UCSD-AML1 (cell line): ENCODE measurements around the gene QSOX2.

Experiments
- DNase-seq: peaks from one replicate; lab custom pipeline; 2025; ENCODE audit not compliant: unreplicated experiment; lab: John Stamatoyannopoulos, UW

Gene QSOX2

DNA sequence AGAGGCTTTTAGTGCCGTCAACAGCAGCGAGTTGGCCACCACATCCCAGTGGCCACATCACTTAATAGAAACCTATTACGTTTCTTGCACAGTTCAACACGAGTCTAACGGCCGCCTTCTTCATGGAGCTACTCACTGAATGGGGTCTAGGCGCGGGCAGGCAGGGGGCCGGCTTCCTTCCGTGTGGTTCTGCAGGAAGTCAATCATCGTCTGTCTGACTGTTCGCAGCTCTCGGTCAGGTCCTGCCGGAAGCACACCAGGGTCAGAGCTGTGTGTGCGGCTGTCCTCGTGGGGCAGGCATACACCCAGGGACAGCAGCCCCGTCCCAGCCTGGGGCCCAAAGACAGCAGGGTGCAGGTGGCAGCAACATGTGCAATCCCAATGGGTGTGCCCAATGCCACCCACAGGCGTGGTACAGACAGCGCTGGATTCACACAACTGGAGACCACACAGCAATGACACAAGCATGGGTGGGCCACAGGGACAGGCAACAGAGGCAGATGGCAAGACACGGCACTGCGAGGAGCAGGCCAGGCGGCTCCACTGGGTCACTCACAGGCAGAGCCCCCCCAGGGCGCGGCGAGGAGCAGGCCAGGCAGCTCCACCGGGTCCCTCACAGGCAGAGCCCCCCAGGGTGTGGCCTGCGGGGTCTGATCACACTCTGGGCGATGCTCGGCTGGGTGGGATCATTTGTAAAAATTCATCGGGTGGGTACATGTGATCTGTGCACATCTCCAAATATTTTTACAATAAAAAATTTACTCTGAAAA lies 21.6 kb downstream of the QSOX2 start:
- DNase-seq, result no peak

- DNase-seq, result no peak
These were observed 22.7 kb downstream of the QSOX2 start for GRCh38 chr9:136222906-136223285.

DNA sequence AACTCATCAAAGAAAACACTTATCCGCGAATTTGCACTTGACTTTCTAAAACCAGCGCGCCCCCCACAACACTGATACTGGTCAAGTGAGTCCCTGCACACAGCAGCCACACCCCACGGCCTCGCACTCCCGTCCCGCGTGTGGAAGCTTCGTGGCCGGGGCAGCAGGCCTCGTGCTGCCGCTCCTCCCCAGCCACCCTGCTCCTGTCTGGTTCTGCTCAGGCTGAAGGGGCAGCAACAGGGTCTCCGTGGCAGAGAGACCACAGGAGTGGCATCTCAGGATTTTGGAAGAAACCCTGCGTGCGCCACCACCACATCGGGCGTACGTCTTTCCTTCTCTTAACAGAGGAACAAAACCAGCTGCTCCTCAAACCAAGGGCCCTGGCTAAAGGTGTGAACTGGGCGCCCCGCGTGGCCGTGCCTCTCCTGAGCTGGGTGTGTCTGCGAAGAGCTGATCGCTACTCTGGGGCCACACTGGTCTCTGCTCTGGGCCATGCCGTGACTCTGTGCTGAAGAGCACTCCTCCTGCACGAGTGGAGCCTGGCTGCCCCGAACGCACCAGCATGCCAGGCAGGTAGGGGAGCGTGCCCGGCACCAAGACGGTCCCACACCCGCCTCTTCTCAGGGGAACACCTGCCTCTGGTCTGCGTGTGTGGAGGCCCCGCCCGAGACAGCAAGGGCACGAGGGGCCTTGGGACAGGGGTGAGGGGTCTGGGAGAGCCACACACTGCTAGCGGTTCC lies 23.3 kb downstream of the QSOX2 start:
- no peak for DNase-seq

DNA sequence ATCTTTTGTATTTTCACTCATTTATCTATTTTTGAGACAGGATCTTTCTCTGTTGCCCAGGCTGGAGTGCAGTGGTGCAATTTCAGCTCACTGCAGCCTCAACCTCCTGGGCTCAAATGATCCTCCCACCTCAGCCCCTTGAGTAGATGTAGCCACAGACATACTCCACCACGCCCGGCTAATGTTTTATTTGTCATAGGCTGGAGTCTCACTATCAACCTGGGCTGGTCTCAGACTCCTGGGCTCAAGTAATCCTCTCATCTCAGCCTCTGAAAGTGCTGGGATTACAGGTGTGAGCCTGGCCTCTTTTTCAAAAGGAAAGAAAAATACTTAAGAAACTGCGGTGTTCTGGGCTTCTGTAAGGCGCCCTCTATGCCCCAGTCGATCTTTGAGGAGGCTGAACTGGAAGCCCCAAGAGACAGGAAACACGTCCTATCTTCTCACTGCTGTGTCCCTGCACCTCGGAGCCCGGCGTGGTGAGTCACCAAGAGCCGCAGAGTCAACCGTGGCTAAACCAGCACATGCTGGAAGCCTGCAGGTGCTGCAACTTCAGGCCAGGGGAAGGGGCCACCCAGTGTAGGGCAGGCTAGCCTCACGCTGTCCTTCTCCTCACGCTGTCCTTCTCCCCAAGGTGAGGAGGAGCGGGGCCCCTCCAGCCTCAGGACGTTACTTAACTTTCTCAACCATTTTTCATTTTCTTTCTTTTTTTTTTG lies 25.4 kb downstream of the QSOX2 start:
- DNase-seq, result no peak

DNA sequence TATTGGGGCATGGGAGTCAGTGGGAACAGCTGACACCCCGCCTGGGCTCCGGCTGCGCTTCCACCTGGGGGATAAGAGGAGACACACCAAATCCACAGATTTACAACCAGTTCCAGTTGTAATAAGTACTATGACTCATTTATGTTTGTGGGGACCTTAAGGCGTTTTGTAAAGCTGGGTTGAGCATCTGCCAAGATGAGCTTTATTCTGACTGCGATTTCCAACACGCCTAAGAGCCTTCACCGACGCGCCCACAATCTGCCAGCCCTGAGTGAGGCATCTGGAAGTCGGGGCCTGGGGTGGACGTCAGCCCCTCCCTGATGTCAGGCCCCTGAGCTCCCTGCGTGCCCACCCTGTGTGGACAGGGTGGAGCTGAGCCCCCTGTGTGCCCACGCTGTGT lies 26.3 kb downstream of the QSOX2 start:
- no peak for DNase-seq

- no peak for DNase-seq
These were observed 26.9 kb downstream of the QSOX2 start for GRCh38 chr9:136218673-136219072.

DNA sequence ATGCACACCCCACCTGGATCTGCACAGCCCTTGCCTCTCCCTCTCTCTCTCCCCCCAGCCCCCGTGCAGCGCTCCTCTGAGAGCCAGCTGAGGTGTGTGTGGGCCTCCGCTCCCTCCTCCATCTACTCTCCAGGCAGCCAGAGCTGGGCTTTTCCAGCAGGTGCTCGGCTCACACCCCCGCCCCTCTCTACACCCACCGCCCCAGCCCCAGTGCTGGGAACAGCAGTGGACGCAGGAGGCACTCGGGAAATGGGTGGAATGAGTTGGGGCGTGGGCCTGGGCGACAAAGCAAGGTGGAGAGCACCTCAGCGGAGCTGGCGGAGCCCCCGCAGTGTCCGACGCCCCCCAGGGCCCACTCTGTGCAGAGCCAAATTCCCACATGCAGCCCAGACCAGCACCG lies 27.3 kb downstream of the QSOX2 start:
- DNase-seq, result no peak

GRCh38 chr9:136216541-136217244 lies 28.9 kb downstream of the QSOX2 start:
- no peak for DNase-seq

- DNase-seq, result no peak
These were observed 31.9 kb downstream of the QSOX2 start for GRCh38 chr9:136213733-136214132.

- no peak for DNase-seq
These were observed 33.2 kb downstream of the QSOX2 start for GRCh38 chr9:136212345-136212950.

DNA sequence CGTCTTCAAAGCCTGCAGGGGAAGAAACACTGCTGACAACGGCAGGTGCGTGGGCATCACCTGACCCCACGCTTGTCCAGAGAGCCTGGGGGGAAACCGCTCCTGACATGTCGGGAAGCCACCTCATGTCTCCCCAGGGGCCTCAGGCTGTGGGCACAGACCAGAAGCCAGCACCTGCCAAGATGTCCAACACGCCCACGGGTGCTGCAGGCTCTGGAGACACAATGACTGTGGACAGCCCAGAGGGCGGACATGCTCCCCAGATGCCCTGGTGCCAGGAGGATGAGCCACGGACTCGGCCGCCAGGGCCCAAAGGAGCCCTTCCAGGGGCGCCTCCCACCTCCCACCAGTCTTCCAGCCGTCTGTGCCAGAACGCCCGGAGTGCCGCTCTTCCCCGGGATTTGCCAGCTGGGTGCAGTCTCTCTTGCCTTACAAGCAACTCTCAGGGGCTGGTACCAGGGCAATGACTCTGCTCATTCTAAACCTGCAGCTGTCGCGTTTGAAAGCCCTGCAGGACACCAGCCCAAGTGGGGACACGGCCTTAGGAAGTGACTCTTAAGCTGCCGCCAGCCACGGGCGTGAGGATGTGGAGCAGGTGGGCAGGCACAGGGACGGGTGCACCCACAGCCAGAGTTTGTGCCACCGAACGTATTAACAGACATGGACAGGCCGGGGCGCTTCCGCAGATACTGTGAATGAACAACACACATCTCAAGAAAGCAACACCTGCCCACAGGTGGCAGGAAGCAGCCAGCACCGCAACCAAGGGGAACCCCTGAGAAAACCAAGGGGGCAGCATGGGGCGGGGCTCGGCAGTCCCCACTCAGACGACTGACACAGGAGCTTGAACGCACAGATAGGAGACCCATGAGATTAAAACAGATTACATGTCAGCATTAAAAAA lies 33.9 kb downstream of the QSOX2 start:
- DNase-seq, result no peak

DNA sequence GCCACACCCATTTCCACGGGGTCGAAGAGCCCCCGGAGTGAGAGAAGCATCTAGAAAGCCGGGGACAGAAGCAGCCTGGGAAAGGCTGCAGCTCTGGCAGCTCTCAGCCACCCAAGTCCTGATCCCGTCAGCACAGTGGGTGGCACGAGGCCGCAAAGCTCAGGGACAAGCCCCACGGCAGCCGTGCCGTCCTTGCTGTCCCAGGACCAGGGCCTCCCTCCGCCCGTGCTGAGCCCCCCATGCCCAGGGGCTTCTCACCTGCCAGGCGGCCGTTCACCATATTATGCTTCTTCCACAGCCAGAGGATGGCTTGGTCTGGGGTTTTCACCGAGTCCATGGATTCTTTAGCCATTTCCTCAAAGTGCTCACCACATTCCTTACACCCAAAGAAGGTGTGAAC lies 34.6 kb downstream of the QSOX2 start:
- no peak for DNase-seq

DNA sequence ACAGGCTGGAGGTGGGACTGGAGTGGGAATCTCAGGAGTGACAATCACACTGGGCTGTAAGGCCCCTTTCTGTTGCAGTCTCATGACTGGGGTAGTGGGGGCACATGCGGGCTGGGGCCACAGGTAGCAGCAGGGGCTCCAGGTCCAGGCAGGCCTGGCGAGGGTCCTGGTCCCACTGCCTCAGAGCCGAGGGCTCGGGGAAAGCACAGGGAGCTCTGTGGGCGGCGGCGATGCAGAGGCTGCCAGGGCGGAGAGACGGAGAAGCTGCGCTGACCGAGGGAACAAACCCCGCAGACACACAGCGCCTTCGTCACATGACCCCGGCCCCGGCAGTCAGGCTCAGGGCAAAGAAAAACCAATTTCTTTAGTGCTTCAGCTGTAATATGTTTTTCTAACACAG lies 35.3 kb downstream of the QSOX2 start:
- DNase-seq, result no peak

DNA sequence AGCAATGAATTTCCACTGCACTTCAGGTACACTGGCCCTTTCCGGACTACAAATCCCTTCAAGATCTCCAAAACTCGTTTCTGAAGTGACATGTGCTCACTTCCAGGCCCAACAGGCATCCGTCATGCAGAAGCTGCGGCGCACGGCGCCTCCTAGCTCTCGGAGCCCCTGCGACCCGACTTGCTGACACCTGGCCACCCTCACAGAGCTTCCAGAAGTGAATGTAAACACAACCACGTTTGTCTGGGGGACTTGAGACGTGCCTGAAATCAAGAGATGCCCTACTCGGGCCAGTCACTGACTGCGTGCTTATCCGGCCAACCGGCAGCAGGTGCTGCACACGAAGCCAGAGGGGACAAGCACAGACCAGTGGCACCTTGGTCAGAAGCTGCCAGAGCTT lies 35.8 kb downstream of the QSOX2 start:
- no peak for DNase-seq

DNA sequence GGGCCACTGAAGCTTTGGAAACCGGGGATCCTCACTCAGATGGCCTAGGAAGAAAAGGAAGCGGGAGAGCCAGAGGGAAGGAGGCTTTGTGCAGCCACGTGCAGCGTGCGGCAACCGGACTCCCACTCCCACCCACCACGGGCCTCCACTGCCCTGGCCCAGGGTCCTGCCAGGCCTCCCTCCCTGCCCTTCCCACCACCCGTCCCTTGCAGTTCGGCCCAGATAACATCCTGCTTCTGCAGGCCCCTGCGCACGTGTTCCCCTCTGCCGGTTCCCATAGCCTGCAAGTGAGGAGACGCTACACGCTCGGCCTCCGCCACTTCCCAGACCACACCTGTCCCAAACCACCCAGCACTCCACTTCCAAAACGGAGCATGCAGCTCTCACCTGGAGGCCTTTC lies 36.4 kb downstream of the QSOX2 start:
- DNase-seq, result no peak

GRCh38 chr9:136208675-136209074 lies 36.9 kb downstream of the QSOX2 start:
- no peak for DNase-seq

GRCh38 chr9:136207616-136208015 lies 38.0 kb downstream of the QSOX2 start:
- no peak for DNase-seq

- no peak for DNase-seq
These were observed 38.9 kb downstream of the QSOX2 start for GRCh38 chr9:136206602-136207275.

DNA sequence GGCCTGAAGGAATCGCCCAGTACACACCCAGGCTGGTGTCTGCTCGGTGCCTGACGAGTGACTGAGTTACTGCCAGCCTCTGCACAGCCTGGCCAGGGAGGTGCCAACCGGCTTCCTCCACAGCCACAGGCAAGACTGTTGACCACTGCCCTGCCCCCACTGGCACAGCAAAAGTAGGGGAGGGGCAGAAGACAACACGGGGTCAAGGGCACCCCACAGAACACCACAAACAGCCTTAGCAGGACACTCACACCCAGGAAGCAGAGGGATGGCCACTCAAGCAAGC lies 40.0 kb downstream of the QSOX2 start:
- DNase-seq, result no peak
